HG02763 (cell line): ENCODE data around the gene CHST7.

Source experiments
- ATAC-seq: cut with Tn5 transposase; IDR thresholded peaks from one replicate; pipeline ENCODE4 v1.9.1; 2021; ENCODE audit warnings: mild to moderate bottlenecking, moderate library complexity; ENCODE audit not compliant: unreplicated experiment

CHST7 gene

DNA sequence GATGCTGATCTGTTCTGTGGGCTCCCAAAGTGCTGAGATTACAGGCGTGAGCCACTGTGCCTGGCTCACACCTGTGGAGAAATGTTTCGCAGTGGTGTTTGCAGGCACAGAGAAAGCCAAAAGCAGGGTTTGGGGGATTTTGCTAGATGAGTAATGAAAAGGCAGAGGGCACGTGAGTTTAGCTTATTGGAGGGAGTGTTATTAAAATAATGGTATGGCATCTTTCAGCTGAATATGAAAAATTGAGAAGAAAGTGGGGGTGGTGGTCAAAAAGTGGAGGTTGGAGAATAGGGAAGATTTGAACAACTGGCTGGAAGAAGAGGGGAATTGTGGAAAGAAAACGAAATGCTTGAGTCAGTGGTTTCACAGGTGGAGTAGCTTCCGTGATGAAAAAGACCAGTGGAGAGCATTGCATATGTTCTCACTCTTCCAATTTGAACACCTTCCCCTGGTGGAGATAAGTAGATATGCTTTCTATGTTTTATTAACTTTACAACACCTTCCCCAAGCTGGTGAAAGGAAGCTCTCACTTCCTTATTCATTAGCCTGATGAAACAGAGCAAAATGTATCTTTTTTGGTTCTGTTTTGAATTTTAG, 1.1 kb upstream of the CHST7 start:
- peak; percentile 40 for ATAC-seq

DNA sequence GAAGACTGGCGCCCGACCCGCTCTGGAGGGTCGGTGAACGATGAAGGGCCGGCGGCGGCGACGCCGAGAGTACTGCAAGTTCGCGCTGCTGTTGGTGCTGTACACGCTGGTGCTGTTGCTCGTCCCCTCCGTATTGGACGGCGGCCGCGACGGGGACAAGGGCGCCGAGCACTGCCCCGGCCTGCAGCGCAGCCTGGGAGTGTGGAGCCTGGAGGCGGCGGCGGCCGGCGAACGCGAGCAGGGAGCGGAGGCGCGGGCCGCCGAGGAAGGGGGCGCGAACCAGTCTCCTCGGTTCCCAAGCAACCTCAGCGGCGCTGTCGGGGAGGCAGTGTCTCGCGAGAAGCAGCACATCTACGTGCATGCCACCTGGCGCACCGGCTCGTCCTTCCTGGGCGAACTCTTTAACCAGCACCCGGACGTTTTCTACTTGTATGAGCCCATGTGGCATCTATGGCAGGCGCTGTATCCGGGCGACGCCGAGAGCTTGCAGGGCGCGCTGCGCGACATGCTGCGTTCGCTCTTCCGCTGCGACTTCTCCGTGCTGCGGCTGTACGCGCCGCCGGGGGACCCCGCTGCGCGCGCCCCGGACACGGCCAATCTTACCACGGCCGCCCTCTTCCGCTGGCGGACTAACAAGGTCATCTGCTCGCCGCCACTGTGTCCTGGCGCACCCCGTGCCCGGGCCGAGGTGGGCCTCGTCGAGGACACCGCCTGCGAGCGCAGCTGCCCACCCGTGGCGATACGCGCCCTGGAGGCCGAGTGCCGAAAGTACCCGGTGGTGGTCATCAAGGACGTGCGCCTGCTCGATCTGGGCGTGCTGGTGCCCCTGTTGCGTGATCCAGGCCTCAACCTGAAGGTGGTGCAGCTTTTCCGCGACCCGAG, 568 bp downstream of the CHST7 start:
- ATAC-seq: peak; percentile 18

- ATAC-seq: no peak
These were observed 1.3 kb downstream of the CHST7 start for GRCh38 chrX:46574774-46575381.

GRCh38 chrX:46575586-46575985, 2.0 kb downstream of the CHST7 start:
- ATAC-seq: no peak

DNA sequence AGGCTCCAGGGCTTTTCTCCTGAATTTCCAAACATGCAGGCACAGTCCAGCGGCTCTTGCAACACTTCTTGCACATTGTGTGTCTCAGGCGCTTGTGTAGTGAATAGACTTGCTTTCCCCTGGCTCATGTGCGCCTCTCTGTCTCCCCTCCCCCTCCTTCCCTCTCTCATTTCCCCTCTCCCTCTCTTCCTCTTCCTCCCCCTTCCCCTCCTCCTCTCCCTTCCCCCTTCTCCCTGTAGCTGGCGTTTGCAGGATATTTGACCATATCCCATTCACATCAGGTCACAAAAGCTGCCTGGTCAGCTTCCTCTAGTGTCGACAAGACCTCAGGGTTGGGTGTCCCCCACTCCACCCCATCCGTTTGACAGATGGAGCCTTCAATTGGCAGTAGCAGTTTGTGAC, 2.4 kb downstream of the CHST7 start:
- ATAC-seq: no peak

DNA sequence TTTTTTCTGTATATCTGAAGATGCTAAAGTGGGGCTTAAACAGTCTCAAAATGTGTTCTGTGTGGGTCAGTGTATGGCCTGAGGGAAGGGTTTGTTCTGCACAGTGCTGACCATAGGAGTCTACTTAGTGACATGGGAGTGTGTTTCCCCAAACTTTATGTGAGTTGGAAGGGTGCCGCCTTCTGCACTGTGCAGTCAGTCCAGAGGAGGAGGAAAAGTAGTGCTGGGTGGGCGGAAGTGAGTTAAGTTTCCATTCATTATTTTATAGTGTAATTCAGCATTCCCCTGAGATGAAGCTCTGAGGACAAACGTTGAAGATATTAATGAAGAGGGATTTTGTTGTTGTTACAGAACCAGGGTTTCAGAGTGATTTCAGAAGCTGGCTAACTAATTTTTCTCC, 2.9 kb downstream of the CHST7 start:
- no peak for ATAC-seq

GRCh38 chrX:46577221-46578005, 3.8 kb downstream of the CHST7 start:
- no peak for ATAC-seq

DNA sequence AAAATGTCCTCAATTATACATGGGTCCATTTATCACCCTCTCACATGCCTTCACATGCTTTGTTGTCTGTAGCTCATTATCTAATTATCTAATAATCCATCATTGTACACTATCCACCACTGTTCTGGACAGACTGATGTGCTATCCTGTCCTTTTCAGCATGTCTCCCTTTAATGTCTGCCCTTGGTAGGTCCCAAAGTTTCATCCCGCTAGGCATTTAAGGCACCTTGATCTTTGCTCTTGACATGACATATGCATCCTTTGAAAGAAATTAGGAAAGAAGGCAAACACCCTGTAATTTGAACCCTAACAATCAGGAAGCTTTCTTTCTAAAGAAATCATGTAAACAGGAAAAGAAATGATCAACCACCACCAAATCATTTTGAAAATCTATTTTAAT, 5.7 kb downstream of the CHST7 start:
- ATAC-seq: no peak

DNA sequence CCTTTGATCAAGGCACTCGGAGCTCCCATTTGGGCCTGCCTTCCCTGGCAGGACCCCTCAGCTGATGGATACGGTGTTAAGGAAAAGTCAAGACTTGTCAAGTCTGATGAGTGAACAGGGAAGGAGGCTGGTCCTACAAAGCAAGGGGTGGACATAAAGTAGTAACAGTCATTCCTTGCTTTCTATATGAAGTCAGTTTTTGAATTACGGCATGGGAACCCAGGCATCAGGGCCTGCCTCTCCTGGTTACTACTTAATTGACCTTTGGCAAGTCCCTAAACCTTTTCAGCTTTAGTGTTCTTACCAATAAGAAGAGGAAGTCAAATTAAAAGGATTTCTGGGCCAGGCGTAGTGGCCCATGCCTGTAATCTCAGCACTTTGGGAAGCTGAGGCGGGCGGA, 7.0 kb downstream of the CHST7 start:
- no peak for ATAC-seq

DNA sequence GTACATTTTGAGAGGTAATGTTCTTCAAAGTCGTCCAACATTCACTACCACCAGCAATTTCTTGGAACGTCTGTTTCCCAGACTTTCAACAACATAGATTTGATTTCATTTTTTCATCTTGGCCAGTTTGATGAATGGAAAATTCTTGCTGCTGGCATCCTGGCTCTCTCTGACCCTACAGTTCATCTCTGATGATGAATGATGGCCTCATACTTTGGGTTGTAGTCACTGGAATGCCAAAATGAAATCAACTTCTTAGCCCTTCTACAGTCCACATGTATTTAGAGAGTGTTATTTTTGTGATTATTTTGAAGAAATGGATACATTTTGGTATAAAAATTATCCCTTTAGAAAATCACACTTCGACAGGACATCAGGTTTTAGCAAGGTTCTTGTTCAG, 8.8 kb downstream of the CHST7 start:
- ATAC-seq: no peak

DNA sequence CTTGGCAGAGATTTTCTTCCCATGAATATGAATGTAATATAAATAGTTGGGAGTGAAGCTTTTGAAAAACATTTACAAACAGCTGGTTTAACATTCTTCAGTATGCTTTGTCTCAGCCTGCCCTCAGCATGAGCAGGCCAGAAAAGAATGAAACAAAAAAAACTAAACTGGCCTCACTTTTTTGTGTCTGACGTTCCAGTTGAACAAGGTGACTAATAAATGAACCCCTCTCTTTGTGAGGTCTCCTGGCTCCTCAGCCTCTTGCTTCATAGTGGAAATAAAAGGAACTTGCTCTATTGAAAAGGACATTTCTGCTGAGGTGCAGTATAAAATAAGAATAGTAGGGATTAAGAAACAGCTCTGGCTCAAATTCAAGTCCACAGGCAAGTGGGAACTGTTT, 9.4 kb downstream of the CHST7 start:
- ATAC-seq: no peak

DNA sequence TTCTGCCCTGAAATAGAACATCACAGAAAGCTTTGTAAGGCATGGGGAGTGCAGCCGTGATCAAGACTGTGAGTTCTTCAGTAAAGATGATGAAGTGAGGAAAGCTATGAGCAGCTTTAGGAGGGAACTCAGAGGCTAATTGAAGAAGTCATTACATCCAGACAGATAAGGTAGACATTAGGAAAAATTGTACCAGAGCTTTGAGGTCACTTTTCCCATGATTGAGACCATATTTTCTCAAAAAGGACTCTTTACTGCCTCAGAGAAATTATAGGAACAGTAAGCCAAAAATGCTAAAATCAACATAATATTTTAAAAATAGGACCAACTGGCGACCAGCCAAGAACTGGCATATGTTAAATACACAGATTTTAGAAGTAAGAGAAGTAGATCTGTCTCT, 11.2 kb downstream of the CHST7 start:
- no peak for ATAC-seq

DNA sequence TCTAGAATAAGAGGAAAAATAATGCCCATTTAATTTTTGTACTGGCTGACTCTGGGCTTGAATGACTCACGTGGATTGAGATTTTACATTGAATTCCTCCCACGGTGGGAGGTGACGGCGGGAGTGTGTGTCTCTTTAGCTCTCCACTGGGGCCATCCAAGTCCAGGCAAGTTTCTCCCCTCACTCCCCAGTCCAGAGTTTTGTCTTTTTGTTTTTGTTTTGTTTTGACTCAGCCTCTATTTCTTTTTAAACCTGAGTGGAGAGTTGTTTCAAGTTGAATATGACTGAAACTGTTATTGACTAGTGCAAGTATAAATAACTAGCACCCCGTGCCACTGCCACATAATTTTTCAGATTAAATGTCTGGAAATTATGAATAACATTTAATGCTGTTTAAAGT, 13.6 kb downstream of the CHST7 start:
- ATAC-seq: peak; percentile 63

GRCh38 chrX:46587753-46588171, 14.2 kb downstream of the CHST7 start:
- no peak for ATAC-seq

GRCh38 chrX:46588263-46588662, 14.7 kb downstream of the CHST7 start:
- ATAC-seq: no peak

DNA sequence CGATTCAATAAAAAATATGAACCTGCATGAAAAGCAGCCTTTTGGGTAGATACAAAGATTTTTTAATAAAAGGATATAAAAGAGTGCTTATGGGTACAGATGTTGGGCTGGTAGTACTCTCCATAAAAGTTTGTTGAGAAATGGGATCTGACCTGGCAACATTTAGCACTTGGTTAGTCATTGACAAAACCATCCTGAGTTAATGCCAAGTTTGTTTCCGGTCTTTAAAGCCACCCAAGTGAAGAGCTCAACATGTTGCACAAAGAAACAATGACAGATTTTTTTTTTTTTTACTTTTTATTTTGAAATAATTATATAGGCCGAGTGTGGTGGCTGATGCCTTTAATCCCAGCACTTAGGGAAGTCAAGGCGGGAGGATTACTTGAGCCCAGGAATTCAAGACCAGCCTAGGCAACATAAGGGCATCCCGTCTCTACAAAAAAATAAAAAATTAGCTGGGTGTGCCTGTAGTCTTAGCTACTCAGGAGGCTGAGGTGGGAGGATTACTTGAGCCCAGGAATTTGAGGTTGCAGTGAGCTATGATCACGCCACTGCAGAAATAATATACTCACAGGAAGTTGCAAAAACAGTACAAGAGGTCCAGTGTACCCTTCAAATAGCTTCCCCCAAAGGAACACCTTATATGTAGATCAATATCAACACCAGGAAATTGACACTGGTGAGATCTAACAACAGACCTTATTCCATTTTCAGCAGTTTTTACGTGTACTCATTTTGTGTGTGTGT, 16.6 kb downstream of the CHST7 start:
- no peak for ATAC-seq

- ATAC-seq: no peak
These were observed 21.5 kb downstream of the CHST7 start for GRCh38 chrX:46595084-46595483.

DNA sequence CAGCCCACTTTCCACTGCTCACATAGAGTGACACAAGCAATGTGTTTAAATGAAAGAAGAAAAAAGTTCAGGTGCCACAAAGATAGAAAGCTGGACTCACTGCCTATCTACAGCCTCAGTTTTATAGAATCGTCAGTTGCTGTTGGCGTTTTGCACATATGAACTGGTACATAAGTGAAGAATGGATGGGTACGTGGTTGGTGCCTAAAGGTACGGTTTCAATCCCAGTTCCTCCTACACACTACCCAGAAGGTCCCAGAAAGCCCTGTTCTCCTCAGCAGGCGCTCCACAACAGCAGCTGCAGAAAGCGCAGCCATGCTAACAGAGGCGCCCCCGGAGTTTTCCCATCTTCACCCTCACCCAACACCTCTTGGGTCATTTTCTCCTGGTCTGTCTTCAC, 23.6 kb downstream of the CHST7 start:
- no peak for ATAC-seq

DNA sequence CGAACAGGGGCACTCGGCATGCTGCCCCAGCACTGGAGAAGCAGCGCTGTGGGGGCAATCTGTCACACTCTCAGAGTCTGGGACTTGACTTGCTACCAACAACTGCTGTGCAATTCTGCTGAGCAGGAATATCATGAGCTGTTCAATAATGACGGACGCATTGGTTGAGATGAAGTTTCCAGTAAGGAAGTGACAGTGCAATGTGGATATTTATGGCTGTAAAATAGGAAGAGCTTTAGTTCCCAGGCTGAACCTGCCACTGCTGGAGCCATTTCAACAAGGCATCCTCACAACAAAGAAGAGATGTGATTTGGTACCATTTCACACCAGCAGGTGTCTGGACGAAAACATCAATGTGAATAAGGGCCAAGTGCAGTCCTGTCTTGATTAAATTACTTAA, 24.2 kb downstream of the CHST7 start:
- ATAC-seq: no peak

DNA sequence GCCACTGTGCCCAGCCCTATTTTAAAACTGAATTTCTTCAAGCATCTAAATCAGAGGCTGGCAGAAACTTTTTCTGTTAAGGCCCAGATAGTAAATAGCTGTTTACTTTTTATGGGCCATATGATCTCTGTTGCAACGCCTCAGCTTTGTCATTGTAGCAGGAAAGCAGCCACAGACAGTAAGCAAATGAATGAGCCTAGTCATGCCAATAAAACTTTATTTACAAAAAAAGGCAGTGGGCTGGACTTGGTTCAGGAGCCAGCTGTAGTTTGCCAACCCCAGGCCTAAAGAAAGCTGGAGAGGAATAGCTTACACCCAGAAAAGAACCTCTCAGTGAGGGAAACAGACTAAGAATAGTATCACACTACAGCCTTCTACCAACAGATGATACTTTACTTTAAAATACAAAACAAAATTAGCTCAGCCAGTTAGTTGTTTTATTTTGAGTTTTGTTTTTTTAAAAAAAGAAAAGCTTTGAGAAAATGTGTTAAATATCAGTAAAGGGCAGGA, 25.5 kb downstream of the CHST7 start:
- ATAC-seq: no peak
